Mesothelial cell of epicardium (in vitro differentiated cells): Measurements from ENCODE around the gene LGI2. TPM values are rescaled to one million over a fixed set of nuclear protein-coding genes. Genes with fewer than 3 reads are reported as not detected.

Source experiments
- DNase-seq, 2 experiments: peaks; one replicate each; pipeline ENCODE4 v3.0.0; 2021; ENCODE audit warnings: low spot score in 2 of 2; ENCODE audit not compliant: unreplicated experiment in 2 of 2
- H3K27ac Mint-ChIP-seq: 2 replicates; pipeline ENCODE4 v1.8.0; 2021; ENCODE audit warnings: mixed read lengths
- H3K27me3 Mint-ChIP-seq: 2 replicates; pipeline ENCODE4 v1.8.0; 2021; ENCODE audit warnings: low read depth, mixed read lengths
- H3K36me3 Mint-ChIP-seq: 2 replicates; pipeline ENCODE4 v1.8.0; 2021; ENCODE audit warnings: mixed read lengths
- H3K4me1 Mint-ChIP-seq: 2 replicates; pipeline ENCODE4 v1.8.0; 2021; ENCODE audit warnings: mixed read lengths
- H3K4me3 Mint-ChIP-seq: 2 replicates; pipeline ENCODE4 v1.8.0; 2021; ENCODE audit warnings: mild to moderate bottlenecking, moderate library complexity, mixed read lengths
- H3K9me3 Mint-ChIP-seq: 2 replicates; pipeline ENCODE4 v1.8.0; 2021; ENCODE audit warnings: mixed read lengths
- CTCF ChIP-seq: fragments of 200-600 bp; sonication (generic); IDR thresholded peaks from one replicate; pipeline ENCODE4 v1.5.0; 2021; ENCODE audit warnings: antibody characterized with exemption; ENCODE audit not compliant: unreplicated experiment
- total RNA-seq: library from RNA; stranded (reverse); gene quantifications from 3 replicates; pipeline ENCODE4 v1.2.1, GENCODE V29; 2021

LGI2 gene
- total RNA-seq, 1 donor from 2014 or later = 4.5 TPM

- Mint-ChIP-seq H3K36me3 (no peaks in the 10 kb centered on the region), H3K9me3 (no peaks in the 10 kb centered on the region), H3K27me3 (peaks cover 28% of the 10 kb centered on the region), H3K27ac (no peak overlapping the region), H3K4me1 (peaks cover 5% of the 10 kb centered on the region), H3K4me3 (no peak overlapping the region)
- TF ChIP-seq CTCF = no peak
- DNase-seq = no peak
These were observed 50.0 kb downstream of the LGI2 start for GRCh38 chr4:24980740-24981139.

GRCh38 chr4:24980064-24980690 is 50.6 kb downstream of the LGI2 start:
- Mint-ChIP-seq H3K9me3 (no peaks in the 10 kb centered on the region), H3K4me1 (peaks cover 5% of the 10 kb centered on the region), H3K36me3 (no peaks in the 10 kb centered on the region), H3K27ac (no peak overlapping the region), H3K27me3 (peaks cover 31% of the 10 kb centered on the region), H3K4me3 (peak overlapping the region; percentile 16)
- peak; percentile 97 for TF ChIP-seq CTCF
- peak in 1 of 2 experiments; percentile 59 for DNase-seq

- Mint-ChIP-seq H3K4me1 (peaks cover 5% of the 10 kb centered on the region), H3K27me3 (peaks cover 37% of the 10 kb centered on the region), H3K4me3 (no peak overlapping the region), H3K27ac (no peak overlapping the region), H3K36me3 (no peaks in the 10 kb centered on the region), H3K9me3 (no peaks in the 10 kb centered on the region)
- TF ChIP-seq CTCF = no peak
- DNase-seq = no peak
These were observed 51.2 kb downstream of the LGI2 start for GRCh38 chr4:24979554-24979953.

DNA sequence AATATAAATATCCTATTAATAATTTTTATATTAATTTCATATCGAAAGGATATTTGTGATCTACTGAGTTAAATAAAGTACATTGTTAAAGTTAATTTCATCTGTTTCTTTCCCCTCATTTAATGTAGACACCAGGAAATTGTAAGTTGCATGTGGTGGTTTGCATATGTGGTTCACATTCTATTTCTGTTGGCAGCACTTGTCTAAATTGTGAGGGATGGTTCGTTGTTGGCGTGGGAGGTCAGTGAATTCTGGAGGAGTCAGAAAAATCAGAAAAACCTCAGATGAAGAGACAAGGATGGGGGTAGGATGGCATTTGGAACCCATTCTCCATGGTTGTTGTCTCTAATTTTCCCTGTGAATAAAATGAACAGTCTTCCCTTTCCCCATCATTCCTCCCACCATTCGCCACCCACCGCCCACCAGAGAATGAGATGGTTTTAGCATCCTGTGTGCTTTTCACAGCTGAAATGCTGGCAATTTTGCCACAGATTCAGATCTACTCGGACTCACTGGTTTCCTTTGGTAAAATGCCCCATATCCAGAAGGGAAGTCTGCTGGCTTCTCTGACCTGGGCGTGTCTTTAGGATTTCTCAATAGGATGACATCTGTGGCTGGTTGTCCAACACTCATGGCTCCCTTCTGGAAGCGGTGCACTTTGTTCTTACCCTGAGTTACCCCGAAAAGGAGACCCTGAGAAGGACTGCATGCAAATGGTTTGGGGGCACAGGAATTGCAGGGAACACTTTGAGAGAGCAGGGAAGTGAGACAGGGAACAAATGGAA is 52.3 kb downstream of the LGI2 start:
- peaks cover 5% of the 10 kb centered on the region for H3K4me1 Mint-ChIP-seq
- no peak for TF ChIP-seq CTCF
- no peak for DNase-seq
- H3K9me3 Mint-ChIP-seq = no peaks in the 10 kb centered on the region
- no peak overlapping the region for H3K27ac Mint-ChIP-seq
- no peak overlapping the region for H3K4me3 Mint-ChIP-seq
- H3K27me3 Mint-ChIP-seq = peaks cover 43% of the 10 kb centered on the region
- no peaks in the 10 kb centered on the region for H3K36me3 Mint-ChIP-seq

DNA sequence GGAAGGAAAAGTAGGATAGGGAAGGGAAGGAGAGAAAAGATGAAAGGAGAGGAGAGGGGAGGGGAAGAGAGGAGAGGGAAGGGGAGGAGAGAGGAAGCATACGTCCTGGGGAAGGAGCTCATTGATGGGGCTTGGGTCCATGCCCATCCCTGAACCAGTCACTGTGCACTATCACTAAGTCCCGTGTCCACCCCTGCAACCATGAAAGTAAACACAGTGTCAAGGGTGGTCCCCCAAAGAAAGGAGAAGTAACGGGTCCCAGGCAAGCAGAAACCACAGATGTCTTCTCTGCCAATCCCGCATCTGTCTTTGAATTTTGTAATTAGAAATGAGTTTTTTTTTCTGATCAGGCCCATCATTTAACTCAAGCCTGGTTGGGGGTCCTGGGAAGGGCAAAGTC is 55.2 kb downstream of the LGI2 start:
- H3K4me3 Mint-ChIP-seq = no peak overlapping the region
- H3K9me3 Mint-ChIP-seq = no peaks in the 10 kb centered on the region
- H3K4me1 Mint-ChIP-seq = peaks cover 5% of the 10 kb centered on the region
- no peak overlapping the region for H3K27ac Mint-ChIP-seq
- DNase-seq = no peak
- no peaks in the 10 kb centered on the region for H3K36me3 Mint-ChIP-seq
- H3K27me3 Mint-ChIP-seq = peaks cover 43% of the 10 kb centered on the region
- TF ChIP-seq CTCF = no peak
